ENCODE measurements around the gene PARVA. TPM values are rescaled to one million over a fixed set of nuclear protein-coding genes. Genes with fewer than 3 reads are reported as not detected.

Gene PARVA
- total and polyA plus RNA-seq, 9 of the 15 experiments (the other 6 are each of a cell fraction or from before 2014, with no cell fraction given), result 0.11 TPM; not detected in 8

DNA sequence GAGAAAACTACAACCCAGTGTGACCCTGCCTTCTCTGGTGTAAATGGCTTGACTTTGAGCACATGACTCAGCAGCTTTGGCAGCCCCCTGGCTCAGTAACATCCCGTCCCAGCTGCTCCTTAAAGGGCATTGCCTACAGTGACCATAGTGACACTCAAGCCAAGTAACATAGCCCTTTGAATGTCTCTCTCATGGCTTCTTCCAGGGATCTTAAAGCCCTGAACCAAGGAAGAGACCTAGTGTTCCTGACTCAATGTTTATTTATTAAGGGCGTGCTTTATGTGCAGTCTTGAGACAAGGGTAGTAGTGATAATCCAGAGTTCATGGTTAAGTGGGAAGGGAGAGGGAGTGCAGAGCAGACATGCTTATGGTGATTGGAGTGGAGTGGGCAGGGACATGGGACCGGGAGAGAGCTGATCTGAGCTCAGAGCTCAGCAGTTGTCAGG is 125.7 kb downstream of the PARVA start (continued):
- TF ChIP-seq PATZ1 (CRISPR knock-in tag; IDR thresholded peaks at IDR 0.05; ENCODE audit: borderline replicate concordance), result no peak
- TF ChIP-seq NFE2L1 (tag; IDR thresholded peaks at IDR 0.05; ENCODE audit: borderline replicate concordance, low read depth), result peak; percentile 55; the same call in 1 of the 2 replicates
- no peak for TF ChIP-seq POLR2AphosphoS2 (IDR thresholded peaks at IDR 0.05; ENCODE audit: low read length)
- TF ChIP-seq SMARCA5 (IDR thresholded peaks at IDR 0.05), result no peak
- TF ChIP-seq KDM4B (IDR thresholded peaks at IDR 0.05; ENCODE audit: borderline replicate concordance in 2 of 2, low read depth in 1 of 2), result no peak
- TF ChIP-seq ZNF212 (CRISPR knock-in tag; IDR thresholded peaks at IDR 0.05), result no peak
- TF ChIP-seq MAFF (IDR thresholded peaks at IDR 0.05; ENCODE audit: low read length), result peak; percentile 51; the same call in 1 of the 2 replicates
- no peak for TF ChIP-seq ZNF354B (CRISPR knock-in tag; IDR thresholded peaks at IDR 0.05)
- TF ChIP-seq MECOM (CRISPR knock-in tag; IDR thresholded peaks at IDR 0.05), result no peak
- TF ChIP-seq THAP7 (CRISPR knock-in tag; IDR thresholded peaks at IDR 0.05), result no peak
- TF ChIP-seq, protein P1, sequence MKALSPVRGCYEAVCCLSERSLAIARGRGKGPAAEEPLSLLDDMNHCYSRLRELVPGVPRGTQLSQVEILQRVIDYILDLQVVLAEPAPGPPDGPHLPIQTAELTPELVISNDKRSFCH (CRISPR knock-in tag; IDR thresholded peaks at IDR 0.05), result no peak
- TF ChIP-seq, protein P1 (tag; IDR thresholded peaks at IDR 0.05), result no peak
- no peak for TF ChIP-seq STAG1 (CRISPR knock-in tag; IDR thresholded peaks at IDR 0.05; ENCODE audit: borderline replicate concordance)
- TF ChIP-seq CBFA2T2 (conservative IDR thresholded peaks at IDR 0.05), result no peak
- no peak for TF ChIP-seq TRIM25 (IDR thresholded peaks at IDR 0.05; ENCODE audit: borderline replicate concordance)
- TF ChIP-seq, protein P2, sequence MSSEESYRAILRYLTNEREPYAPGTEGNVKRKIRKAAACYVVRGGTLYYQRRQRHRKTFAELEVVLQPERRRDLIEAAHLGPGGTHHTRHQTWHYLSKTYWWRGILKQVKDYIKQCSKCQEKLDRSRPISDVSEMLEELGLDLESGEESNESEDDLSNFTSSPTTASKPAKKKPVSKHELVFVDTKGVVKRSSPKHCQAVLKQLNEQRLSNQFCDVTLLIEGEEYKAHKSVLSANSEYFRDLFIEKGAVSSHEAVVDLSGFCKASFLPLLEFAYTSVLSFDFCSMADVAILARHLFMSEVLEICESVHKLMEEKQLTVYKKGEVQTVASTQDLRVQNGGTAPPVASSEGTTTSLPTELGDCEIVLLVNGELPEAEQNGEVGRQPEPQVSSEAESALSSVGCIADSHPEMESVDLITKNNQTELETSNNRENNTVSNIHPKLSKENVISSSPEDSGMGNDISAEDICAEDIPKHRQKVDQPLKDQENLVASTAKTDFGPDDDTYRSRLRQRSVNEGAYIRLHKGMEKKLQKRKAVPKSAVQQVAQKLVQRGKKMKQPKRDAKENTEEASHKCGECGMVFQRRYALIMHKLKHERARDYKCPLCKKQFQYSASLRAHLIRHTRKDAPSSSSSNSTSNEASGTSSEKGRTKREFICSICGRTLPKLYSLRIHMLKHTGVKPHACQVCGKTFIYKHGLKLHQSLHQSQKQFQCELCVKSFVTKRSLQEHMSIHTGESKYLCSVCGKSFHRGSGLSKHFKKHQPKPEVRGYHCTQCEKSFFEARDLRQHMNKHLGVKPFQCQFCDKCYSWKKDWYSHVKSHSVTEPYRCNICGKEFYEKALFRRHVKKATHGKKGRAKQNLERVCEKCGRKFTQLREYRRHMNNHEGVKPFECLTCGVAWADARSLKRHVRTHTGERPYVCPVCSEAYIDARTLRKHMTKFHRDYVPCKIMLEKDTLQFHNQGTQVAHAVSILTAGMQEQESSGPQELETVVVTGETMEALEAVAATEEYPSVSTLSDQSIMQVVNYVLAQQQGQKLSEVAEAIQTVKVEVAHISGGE (CRISPR knock-in tag; IDR thresholded peaks at IDR 0.05), result no peak
- TF ChIP-seq, protein P3, sequence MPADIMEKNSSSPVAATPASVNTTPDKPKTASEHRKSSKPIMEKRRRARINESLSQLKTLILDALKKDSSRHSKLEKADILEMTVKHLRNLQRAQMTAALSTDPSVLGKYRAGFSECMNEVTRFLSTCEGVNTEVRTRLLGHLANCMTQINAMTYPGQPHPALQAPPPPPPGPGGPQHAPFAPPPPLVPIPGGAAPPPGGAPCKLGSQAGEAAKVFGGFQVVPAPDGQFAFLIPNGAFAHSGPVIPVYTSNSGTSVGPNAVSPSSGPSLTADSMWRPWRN (IDR thresholded peaks at IDR 0.05; ENCODE audit: low read depth), result no peak

Data from K562 (cell line).